Sciatic nerve (tissue), 2 donors: ENCODE measurements around the gene GPR18. TPM values are rescaled to one million over a fixed set of nuclear protein-coding genes. Genes with fewer than 3 reads are reported as not detected.
"Not testable (repeated sequence)": the region's sequence is repeated elsewhere in the genome, so short reads cannot be mapped to it uniquely, and the experiment has no call there.

Experiments
- ATAC-seq: fragments of 200-7000 bp; cut with Tn5 transposase; one replicate; pipeline ENCODE4 v1.9.1; 2020; ENCODE audit warnings: mild to moderate bottlenecking, moderate library complexity
- DNase-seq: peaks from one replicate; pipeline ENCODE4 v3.0.0-alpha.2; 2020; ENCODE audit warnings: low spot score
- intact Hi-C: fragments of 100-400 bp; cut with DNase I; formaldehyde crosslinking; loops from one replicate; pipeline ENCODE4 v1.14.2; 2022
- total RNA-seq: library from RNA; stranded (reverse); fragmentation: NEBNext Ultra II Directional; extraction: Animal tissue kit (Norgen Biotek cat#: 25700); gene quantifications from one replicate; pipeline ENCODE4 v1.2.1, GENCODE V29; 2021
- donor health status: DM: no; HTN: no; CAD: no.
- donor health status: DM: no; HTN: no; CAD: no.

The GPR18 gene
- total RNA-seq, 1 donor from 2014 or later: not detected

- DNase-seq: no peak
Observed at GRCh38 chr13:99218969-99219368, 39.2 kb downstream of the GPR18 start.

GRCh38 chr13:99218545-99218944, 39.6 kb downstream of the GPR18 start:
- intact Hi-C loops: no loop called here
- ATAC-seq (no peak), DNase-seq (no peak)

More at GRCh38 chr13:99218969-99219368, 39.2 kb downstream of the GPR18 start:
- intact Hi-C loops: no loop called here
- no peak for ATAC-seq

- intact Hi-C loops: no loop called here
Observed at GRCh38 chr13:99218126-99218525, 40.1 kb downstream of the GPR18 start.

GRCh38 chr13:99217461-99218110, 40.6 kb downstream of the GPR18 start:
- intact Hi-C loops: no loop called here
- ATAC-seq (no peak), DNase-seq (no peak)

More at GRCh38 chr13:99218126-99218525, 40.1 kb downstream of the GPR18 start:
- ATAC-seq: no peak
- no peak for DNase-seq

- intact Hi-C loops: no loop called here
- DNase-seq (no peak), ATAC-seq (no peak)
Observed at GRCh38 chr13:99215184-99215830, 42.9 kb downstream of the GPR18 start.

GRCh38 chr13:99214731-99215130, 43.4 kb downstream of the GPR18 start:
- ATAC-seq: no peak
- intact Hi-C loops: no loop called here

GRCh38 chr13:99214232-99214631, 43.9 kb downstream of the GPR18 start:
- no peak for DNase-seq
- ATAC-seq: no peak
- intact Hi-C loops: no loop called here

More at GRCh38 chr13:99214731-99215130, 43.4 kb downstream of the GPR18 start:
- no peak for DNase-seq

- DNase-seq (no peak), ATAC-seq (no peak)
- intact Hi-C loops: no loop called here
Observed at GRCh38 chr13:99211421-99212035, 46.7 kb downstream of the GPR18 start.

- DNase-seq, ATAC-seq, intact Hi-C loops: not testable (repeated sequence)
Observed at GRCh38 chr13:99210627-99211026, 47.6 kb downstream of the GPR18 start.

DNA sequence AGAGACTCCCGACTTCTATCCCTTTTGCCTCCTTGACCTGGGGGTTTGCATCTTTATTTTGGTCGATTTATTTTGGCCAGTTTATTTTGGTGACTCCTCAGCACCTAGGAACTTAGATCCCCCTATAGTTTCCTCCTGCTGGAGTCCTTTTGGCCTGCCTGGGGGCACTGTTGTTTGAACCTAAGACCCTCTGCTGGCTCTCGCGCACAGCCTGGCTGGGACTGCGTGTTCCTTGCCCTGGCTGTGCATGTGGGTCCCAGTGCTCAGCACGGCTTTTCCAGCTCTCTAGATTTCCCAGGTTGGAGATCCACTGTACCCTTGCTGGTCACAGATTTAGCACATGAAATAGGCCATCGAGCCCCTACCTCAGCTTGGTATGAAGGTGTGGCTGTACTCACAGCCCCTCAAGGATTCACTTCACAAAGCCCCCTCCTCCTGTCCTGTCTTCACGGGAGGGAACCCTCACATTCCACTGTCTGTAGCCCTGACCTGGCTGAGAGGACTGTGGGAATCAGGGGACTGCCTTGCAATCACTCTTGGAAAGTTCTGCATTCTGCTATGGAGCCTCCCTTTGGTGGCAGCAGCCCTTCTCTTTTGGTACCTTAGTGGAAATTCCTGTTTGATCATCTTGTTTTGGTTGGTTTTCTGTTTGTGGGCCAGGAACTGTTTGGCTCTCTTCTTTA, 49.2 kb downstream of the GPR18 start:
- intact Hi-C loops: no loop called here
- no peak for ATAC-seq
- DNase-seq: no peak

GRCh38 chr13:99208185-99208584, 50.0 kb downstream of the GPR18 start:
- DNase-seq: no peak
- intact Hi-C loops: no loop called here
- ATAC-seq: no peak

GRCh38 chr13:99207511-99207910, 50.7 kb downstream of the GPR18 start:
- DNase-seq (no peak), ATAC-seq (no peak)
- intact Hi-C loops: no loop called here

DNA sequence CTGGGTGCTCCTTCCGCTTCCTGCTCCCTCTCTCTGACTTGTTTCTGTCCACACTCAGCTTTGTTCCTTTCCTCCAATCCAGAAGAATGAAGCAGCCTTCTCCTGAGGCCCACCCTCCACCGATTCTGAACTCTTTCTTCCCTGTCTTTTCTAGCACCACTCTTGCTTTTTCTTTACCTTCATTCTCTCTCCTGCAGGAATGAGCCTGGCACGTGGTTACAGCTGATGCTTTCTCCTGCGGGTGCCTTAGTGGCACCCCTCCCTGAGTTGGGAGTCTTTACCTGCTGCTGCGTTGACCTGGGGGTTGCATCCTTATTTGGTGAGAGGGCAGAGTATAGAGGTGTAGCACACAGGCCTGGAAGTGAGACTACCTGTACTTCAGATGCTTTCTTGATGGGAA, 51.3 kb downstream of the GPR18 start:
- ATAC-seq (no peak), DNase-seq (no peak)
- intact Hi-C loops: no loop called here

GRCh38 chr13:99206226-99206625, 52.0 kb downstream of the GPR18 start:
- DNase-seq (no peak), ATAC-seq (no peak)
- intact Hi-C loops: no loop called here

- ATAC-seq: no peak
- intact Hi-C loops: no loop called here
- no peak for DNase-seq
Observed at GRCh38 chr13:99205621-99206220, 52.5 kb downstream of the GPR18 start.

Other genes starting within 250 kb of the GPR18 start
- gene UBAC2, start 57.5 kb downstream of the GPR18 start, total RNA-seq: 34.0 TPM
- gene GPR183, start 49.0 kb upstream of the GPR18 start, total RNA-seq: 19.5 TPM
- 84.3 TPM for gene TM9SF2, start 243.1 kb upstream of the GPR18 start, total RNA-seq